H1 (cell line): Measurements from ENCODE around the gene CISH.
A peak's percentile ranks its signal among the peaks of the same experiment; 100 is the strongest.

Experiments used
- ATF2 ChIP-seq: IDR thresholded peaks from 2 replicates; pipeline ENCODE4 v1.6.1; 2012; ENCODE audit warnings: low read length, inconsistent platforms
- CTBP2 ChIP-seq: IDR thresholded peaks from 2 replicates; pipeline ENCODE4 v1.7.0; 2011; ENCODE audit warnings: borderline replicate concordance, mild to moderate bottlenecking, moderate library complexity, mixed read lengths, low read length; ENCODE audit not compliant: insufficient read depth, insufficient read length
- CTCF ChIP-seq, 3 experiments: IDR thresholded peaks; 1 replicate in 2 of 3; 2 replicates in 1 of 3; pipeline versions ENCODE4 v1.5.1 to v1.6.1; 2011; ENCODE audit warnings: low read length in 3 of 3, mild to moderate bottlenecking in 3 of 3, inconsistent platforms in 2 of 3, low read depth in 1 of 3, moderate library complexity in 1 of 3; ENCODE audit not compliant: insufficient read depth in 1 of 3; ENCODE audit errors: control extremely low read depth in 1 of 3
- EZH2 ChIP-seq: fragments of 200-600 bp; sonication (generic); IDR thresholded peaks from 2 replicates; pipeline ENCODE4 v1.7.1; 2012; ENCODE audit warnings: low read depth, mild to moderate bottlenecking, moderate library complexity, low read length, inconsistent platforms; ENCODE audit not compliant: severe bottlenecking
- FOSL1 ChIP-seq: IDR thresholded peaks from 2 replicates; pipeline ENCODE4 v1.6.1; 2011; ENCODE audit warnings: mild to moderate bottlenecking, low read depth, low read length, moderate library complexity; ENCODE audit not compliant: insufficient read depth
- JUND ChIP-seq: IDR thresholded peaks from 2 replicates; pipeline ENCODE4 v1.6.1; 2011; ENCODE audit warnings: mild to moderate bottlenecking, improper control_type of control experiment, low read length
- KDM1A ChIP-seq: fragments of 200-600, 300-600 bp; sonication (generic); IDR thresholded peaks from 2 replicates; pipeline ENCODE4 v1.7.1; 2016; ENCODE audit warnings: mild to moderate bottlenecking, low read length, borderline replicate concordance
- POLR2A ChIP-seq, 2 experiments: IDR thresholded peaks; 1 replicate in 1 of 2; 2 replicates in 1 of 2; pipeline ENCODE4 v1.6.1; 2011; ENCODE audit warnings: low read depth in 2 of 2, low read length in 2 of 2, mild to moderate bottlenecking in 2 of 2; ENCODE audit errors: control extremely low read depth in 1 of 2
- RAD21 ChIP-seq, 2 experiments: IDR thresholded peaks in 1 of 2; conservative IDR thresholded peaks in 1 of 2; 2 replicates each; pipeline ENCODE4 v1.6.1; 2011; ENCODE audit warnings: low read depth in 2 of 2, low read length in 2 of 2, improper control_type of control experiment in 1 of 2, inconsistent platforms in 1 of 2, mild to moderate bottlenecking in 1 of 2, moderate library complexity in 1 of 2
- TAF1 ChIP-seq: IDR thresholded peaks from 2 replicates; pipeline ENCODE4 v1.6.1; 2011; ENCODE audit warnings: mild to moderate bottlenecking, low read depth, low read length
- USF2 ChIP-seq: IDR thresholded peaks from 2 replicates; pipeline ENCODE4 v1.6.1; 2011; ENCODE audit warnings: low read length, improper control_type of control experiment
- YY1 ChIP-seq: IDR thresholded peaks from 2 replicates; pipeline ENCODE4 v1.6.1; 2011; ENCODE audit warnings: low read depth, mild to moderate bottlenecking, low read length

- TF ChIP-seq YY1 = 0 out of 2 replicates have a peak, but pooled peaks have one; percentile 27
- TF ChIP-seq RAD21 (IDR thresholded peaks at IDR 0.05 in 1 of 2, conservative IDR thresholded peaks at IDR 0.05 in 1 of 2; ENCODE audit: low read depth in 2 of 2, low read length in 2 of 2) = peak; percentile 100
- TF ChIP-seq CTCF (IDR thresholded peaks at IDR 0.05; ENCODE audit: control extremely low read depth in 1 of 3, insufficient read depth in 1 of 3, low read depth in 1 of 3, low read length in 3 of 3) = peak in 2 of 3 experiments; percentile 98 to 100; a peak in 3 of 4 replicates
- TF ChIP-seq EZH2 = no peak
- no peak for TF ChIP-seq USF2
- no peak for TF ChIP-seq ATF2
- TF ChIP-seq FOSL1 = no peak
- TF ChIP-seq KDM1A = no peak
- TF ChIP-seq POLR2A (IDR thresholded peaks at IDR 0.05; ENCODE audit: control extremely low read depth in 1 of 2, low read depth in 2 of 2, low read length in 2 of 2) = no peak
- no peak for TF ChIP-seq CTBP2
- peak; percentile 71; the same call in 1 of the 2 replicates for TF ChIP-seq JUND
- no peak for TF ChIP-seq TAF1
Measured at GRCh38 chr3:50616003-50616769, 4.6 kb upstream of the CISH start.
